Endothelial cell of hepatic sinusoid (primary cell): ENCODE measurements around the gene RPL27.

Source experiments
- in situ Hi-C: cut with HindIII; loops from 2 replicates; pipeline ENCODE4 v1.10.0; 2017; ENCODE audit warnings: low sequenced_read_pairs

The RPL27 gene

GRCh38 chr17:43043307-43043706 lies 45.1 kb downstream of the RPL27 start:
- in situ Hi-C loops, result no loop called here

DNA sequence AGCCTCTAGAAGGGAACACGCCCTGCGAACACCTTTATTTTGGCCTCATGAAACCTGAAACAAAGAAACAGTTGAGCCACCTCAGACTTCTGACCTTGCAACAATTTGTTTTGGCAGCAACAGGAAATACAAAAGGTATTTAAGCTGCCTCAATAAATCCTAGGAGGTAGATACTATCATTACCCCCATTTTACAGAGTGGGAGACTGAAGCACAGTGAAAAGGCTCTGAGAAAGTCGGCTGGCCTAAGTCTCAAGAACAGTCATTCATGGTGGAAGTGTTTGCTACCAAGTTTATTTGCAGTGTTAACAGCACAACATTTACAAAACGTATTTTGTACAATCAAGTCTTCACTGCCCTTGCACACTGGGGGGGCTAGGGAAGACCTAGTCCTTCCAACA lies 45.8 kb downstream of the RPL27 start:
- in situ Hi-C loops, result no loop called here

- in situ Hi-C loops, result no loop called here
Measured at GRCh38 chr17:43051969-43052368, 53.8 kb downstream of the RPL27 start.
